Gastroesophageal sphincter (tissue), 4 donors: ENCODE results near the gene TAS1R3. TPM values are rescaled to one million over a fixed set of nuclear protein-coding genes. Genes with fewer than 3 reads are reported as not detected.

Experiments
- ATAC-seq: fragments of 150-250 bp; one replicate; pipeline ENCODE4 v1.9.1; 2016; ENCODE audit warnings: mild to moderate bottlenecking, moderate library complexity
- H3K27ac ChIP-seq, 4 donors: fragments of 200-600 bp; sonication (generic) in 3 of 4; 1 replicate in 3 of 4; 2 replicates in 1 of 4; pipeline ENCODE4 v1.5.1; 2016 to 2019
- H3K27me3 ChIP-seq: fragments of 200-600 bp; sonication (generic); one replicate; pipeline ENCODE4 v1.5.1; 2019
- H3K36me3 ChIP-seq, 2 donors: fragments of 200-600 bp; sonication (generic); one replicate each; pipeline ENCODE4 v1.5.1; 2019; ENCODE audit warnings: control low read depth in 1 of 2
- H3K4me1 ChIP-seq, 3 donors: fragments of 200-600 bp; sonication (generic); 1 replicate in 2 of 3; 2 replicates in 1 of 3; pipeline ENCODE4 v1.5.1; 2016 to 2019; ENCODE audit warnings: control low read depth in 2 of 3
- H3K4me3 ChIP-seq, 2 donors: fragments of 200-600 bp; sonication (generic); one replicate each; pipeline ENCODE4 v1.5.1; 2019; ENCODE audit warnings: mild to moderate bottlenecking in 1 of 2, moderate library complexity in 1 of 2
- H3K9me3 ChIP-seq, 3 donors: fragments of 200-600 bp; sonication (generic); one replicate each; pipeline ENCODE4 v1.5.1; 2017 to 2019; ENCODE audit warnings: control low read depth in 2 of 3
- EP300 ChIP-seq: sonication (generic); formaldehyde crosslinking; IDR thresholded peaks from one replicate; pipeline ENCODE4 v1.6.1; 2017; ENCODE audit warnings: antibody characterized with exemption, mild to moderate bottlenecking
- POLR2A ChIP-seq, 2 donors: fragments of 450-650 bp; IDR thresholded peaks; one replicate each; pipeline ENCODE4 v1.6.1; 2017; ENCODE audit warnings: antibody characterized with exemption in 2 of 2, mild to moderate bottlenecking in 2 of 2, moderate library complexity in 1 of 2
- POLR2AphosphoS5 ChIP-seq: sonication (generic); formaldehyde crosslinking; IDR thresholded peaks from one replicate; pipeline ENCODE4 v1.6.1; 2017; ENCODE audit warnings: antibody characterized with exemption
- WGBS, 2 donors: methylation state at CpG; one replicate each; pipeline ENCODE4 v1.1.5; 2018; ENCODE audit warnings: low coverage in 1 of 2; 5-methylcytosine and 5-hydroxymethylcytosine counted together
- total RNA-seq, 4 donors: library from RNA; depleted of rRNA; stranded (reverse); fragments of >200 nt; gene quantifications; one replicate each; pipeline ENCODE4 v1.1.0, GENCODE V29; 2016
- TF ChIP-seq, protein P1 (sequence below), 4 experiments: fragments of 200-600 bp in 2 of 4; fragments of 450-650 bp in 2 of 4; sonication (generic) in 1 of 4; IDR thresholded peaks; one replicate each; pipeline ENCODE4 v1.5.1; 2017 to 2019; ENCODE audit warnings: antibody characterized with exemption in 4 of 4, mild to moderate bottlenecking in 2 of 4, moderate library complexity in 2 of 4

The TAS1R3 gene
- total RNA-seq, 4 donors from 2014 or later, result 0.12 to 0.54 (median 0.40) TPM; not detected in 1

DNA sequence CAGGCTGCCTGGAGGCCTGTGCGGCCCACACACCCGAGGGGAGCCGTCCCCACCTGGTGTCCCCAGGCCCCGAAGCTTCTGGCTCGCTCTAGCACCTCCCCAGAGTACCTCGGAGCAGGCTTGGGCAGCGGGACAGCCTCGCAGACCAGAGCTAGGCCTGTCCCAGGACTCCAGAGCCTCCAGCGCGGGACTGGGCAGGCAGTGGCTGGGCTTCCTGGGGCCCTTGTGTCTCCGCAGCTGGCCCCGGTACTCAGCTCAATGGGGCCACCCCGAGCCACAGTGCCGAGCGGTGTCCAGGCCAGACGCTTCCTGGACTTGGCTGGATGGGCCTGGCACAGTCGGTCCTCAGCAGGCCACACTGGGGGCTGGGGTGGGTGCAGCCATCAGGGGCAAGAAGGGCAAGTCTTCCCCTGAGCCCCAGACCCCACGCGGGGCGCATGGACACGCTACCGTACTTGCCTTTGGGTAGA, 45.9 kb upstream of the TAS1R3 start:
- ATAC-seq, result no peak
- no peaks in the 10 kb centered on the region for H3K9me3 ChIP-seq
- WGBS, 2 donors, result no CpG with 5 or more reads among the region's 22 CpGs
- no peaks in the 10 kb centered on the region for H3K36me3 ChIP-seq
- H3K4me3 ChIP-seq, result no peak overlapping the region
- no peak overlapping the region for H3K27ac ChIP-seq
- H3K4me1 ChIP-seq, result no peaks in the 10 kb centered on the region
- peaks cover 48% of the 10 kb centered on the region for H3K27me3 ChIP-seq
- no peak for TF ChIP-seq POLR2A (IDR thresholded peaks at IDR 0.05)
- TF ChIP-seq, protein P1, sequence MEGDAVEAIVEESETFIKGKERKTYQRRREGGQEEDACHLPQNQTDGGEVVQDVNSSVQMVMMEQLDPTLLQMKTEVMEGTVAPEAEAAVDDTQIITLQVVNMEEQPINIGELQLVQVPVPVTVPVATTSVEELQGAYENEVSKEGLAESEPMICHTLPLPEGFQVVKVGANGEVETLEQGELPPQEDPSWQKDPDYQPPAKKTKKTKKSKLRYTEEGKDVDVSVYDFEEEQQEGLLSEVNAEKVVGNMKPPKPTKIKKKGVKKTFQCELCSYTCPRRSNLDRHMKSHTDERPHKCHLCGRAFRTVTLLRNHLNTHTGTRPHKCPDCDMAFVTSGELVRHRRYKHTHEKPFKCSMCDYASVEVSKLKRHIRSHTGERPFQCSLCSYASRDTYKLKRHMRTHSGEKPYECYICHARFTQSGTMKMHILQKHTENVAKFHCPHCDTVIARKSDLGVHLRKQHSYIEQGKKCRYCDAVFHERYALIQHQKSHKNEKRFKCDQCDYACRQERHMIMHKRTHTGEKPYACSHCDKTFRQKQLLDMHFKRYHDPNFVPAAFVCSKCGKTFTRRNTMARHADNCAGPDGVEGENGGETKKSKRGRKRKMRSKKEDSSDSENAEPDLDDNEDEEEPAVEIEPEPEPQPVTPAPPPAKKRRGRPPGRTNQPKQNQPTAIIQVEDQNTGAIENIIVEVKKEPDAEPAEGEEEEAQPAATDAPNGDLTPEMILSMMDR (IDR thresholded peaks at IDR 0.05), result no peak
- no peak for TF ChIP-seq EP300
- no peak for TF ChIP-seq POLR2AphosphoS5

DNA sequence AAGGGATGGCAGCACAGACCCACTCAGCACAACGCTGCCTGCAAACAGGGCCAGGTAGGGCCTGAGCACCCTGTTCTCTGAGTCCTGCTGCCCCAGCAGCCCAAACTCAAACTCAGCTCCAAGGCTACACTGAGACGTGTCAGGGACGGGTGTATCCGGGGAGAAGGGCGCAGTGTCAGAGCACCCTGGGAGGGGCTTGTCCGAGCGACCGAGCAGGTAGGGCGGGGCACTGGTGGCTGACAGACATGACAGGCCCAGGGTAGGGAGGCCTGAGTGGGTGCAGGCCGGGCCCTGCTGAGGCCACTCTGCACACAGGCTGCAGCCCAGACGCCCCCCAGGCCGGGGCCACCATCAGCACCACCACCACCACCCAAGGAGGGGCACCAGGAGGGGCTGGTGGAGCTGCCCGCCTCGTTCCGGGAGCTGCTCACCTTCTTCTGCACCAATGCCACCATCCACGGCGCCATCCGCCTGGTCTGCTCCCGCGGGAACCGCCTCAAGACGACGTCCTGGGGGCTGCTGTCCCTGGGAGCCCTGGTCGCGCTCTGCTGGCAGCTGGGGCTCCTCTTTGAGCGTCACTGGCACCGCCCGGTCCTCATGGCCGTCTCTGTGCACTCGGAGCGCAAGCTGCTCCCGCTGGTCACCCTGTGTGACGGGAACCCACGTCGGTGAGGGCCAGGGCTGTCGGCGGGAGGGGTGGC, 45.3 kb upstream of the TAS1R3 start:
- H3K27ac ChIP-seq, result no peak overlapping the region
- H3K27me3 ChIP-seq, result peaks cover 48% of the 10 kb centered on the region
- H3K4me1 ChIP-seq, result peaks cover 0 to under 1% (median 0%) of the 10 kb centered on the region in 3 donors
- H3K4me3 ChIP-seq, result no peak overlapping the region
- TF ChIP-seq POLR2AphosphoS5 (no peak), POLR2A (IDR thresholded peaks at IDR 0.05) (no peak), EP300 (no peak)
- TF ChIP-seq, protein P1 (IDR thresholded peaks at IDR 0.05), result no peak
- WGBS, 2 donors, result no CpG with 5 or more reads among the region's 37 CpGs
- no peak for ATAC-seq
- no peaks in the 10 kb centered on the region for H3K9me3 ChIP-seq
- H3K36me3 ChIP-seq, result no peaks in the 10 kb centered on the region

DNA sequence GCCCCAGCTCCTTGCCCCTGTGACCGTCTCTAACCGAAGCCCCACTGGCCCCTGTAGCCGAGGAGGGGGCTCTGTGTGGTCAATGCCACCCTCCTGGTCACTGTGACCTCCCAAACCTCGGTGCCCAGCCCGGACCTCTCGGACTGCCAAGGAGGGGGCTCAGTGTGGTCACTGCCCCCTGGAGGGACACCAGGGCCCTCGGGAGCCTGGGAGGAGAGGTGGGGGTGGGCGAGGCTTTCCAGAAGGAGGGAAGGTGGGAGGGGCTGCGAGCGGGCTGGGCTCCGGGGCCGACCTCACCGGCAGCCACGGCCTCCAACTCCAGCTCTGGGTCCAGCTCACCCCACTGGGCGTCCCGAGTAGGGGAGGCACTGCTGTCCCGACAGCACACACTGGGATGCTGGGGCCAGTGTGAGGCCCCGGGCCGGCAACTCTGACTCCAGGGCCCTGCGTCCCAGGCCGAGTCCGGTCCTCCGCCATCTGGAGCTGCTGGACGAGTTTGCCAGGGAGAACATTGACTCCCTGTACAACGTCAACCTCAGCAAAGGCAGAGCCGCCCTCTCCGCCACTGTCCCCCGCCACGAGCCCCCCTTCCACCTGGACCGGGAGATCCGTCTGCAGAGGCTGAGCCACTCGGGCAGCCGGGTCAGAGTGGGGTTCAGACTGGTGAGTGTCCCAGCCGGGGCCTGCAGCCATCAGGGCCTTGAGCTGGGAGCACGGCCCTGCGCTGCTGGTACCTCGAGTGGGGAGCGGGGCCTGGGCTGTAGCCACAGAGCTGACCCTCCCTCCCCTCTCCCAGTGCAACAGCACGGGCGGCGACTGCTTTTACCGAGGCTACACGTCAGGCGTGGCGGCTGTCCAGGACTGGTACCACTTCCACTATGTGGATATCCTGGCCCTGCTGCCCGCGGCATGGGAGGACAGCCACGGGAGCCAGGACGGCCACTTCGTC, 44.5 kb upstream of the TAS1R3 start:
- TF ChIP-seq, protein P1 (IDR thresholded peaks at IDR 0.05), result no peak
- no peak for TF ChIP-seq POLR2A (IDR thresholded peaks at IDR 0.05)
- TF ChIP-seq EP300, result no peak
- no peak for TF ChIP-seq POLR2AphosphoS5

DNA sequence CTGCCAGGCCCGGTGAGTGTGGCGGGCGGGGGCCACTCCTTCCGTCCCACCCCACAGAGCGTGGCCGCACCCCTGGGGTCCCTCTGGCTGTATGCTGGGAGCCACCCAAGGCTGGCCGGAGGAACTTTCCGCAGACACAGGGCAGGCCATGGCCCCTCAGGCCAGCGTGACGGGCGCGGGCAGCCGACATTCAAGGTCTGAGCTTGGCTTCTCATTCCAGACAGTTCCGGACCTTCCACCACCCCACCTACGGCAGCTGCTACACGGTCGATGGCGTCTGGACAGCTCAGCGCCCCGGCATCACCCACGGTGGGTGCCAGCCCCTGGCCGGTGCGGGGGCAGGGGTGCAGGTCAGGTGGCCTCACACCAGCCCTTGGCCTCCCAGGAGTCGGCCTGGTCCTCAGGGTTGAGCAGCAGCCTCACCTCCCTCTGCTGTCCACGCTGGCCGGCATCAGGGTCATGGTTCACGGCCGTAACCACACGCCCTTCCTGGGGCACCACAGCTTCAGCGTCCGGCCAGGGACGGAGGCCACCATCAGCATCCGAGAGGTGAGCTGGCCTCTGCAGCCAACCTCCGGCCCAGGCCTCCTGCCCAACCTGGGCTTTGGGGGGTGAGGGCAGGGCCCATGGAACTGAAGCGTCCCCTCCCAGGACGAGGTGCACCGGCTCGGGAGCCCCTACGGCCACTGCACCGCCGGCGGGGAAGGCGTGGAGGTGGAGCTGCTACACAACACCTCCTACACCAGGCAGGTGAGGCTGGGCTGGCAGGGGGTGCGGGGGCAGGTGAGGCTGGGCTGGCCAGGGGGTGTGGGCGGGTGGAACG, 43.6 kb upstream of the TAS1R3 start:
- TF ChIP-seq EP300 (no peak), POLR2AphosphoS5 (no peak), POLR2A (IDR thresholded peaks at IDR 0.05) (no peak)
- TF ChIP-seq, protein P1 (IDR thresholded peaks at IDR 0.05), result no peak
- Histone ChIP-seq H3K27ac (no peak overlapping the region), H3K4me1 (peaks cover 0 to 14% (median 0%) of the 10 kb centered on the region in 3 donors), H3K9me3 (no peaks in the 10 kb centered on the region), H3K4me3 (no peak overlapping the region), H3K27me3 (peaks cover 48% of the 10 kb centered on the region), H3K36me3 (no peaks in the 10 kb centered on the region)
- no CpG with 5 or more reads among the region's 46 CpGs for WGBS, 2 donors
- ATAC-seq, result no peak

More for the DNA sequence above, 44.5 kb upstream of the TAS1R3 start:
- no peak for ATAC-seq
- WGBS, 2 donors, result no CpG with 5 or more reads among the region's 50 CpGs
- Histone ChIP-seq H3K36me3 (no peaks in the 10 kb centered on the region), H3K4me1 (peaks cover 0 to 8% (median 0%) of the 10 kb centered on the region in 3 donors), H3K4me3 (no peak overlapping the region), H3K9me3 (no peaks in the 10 kb centered on the region), H3K27ac (no peak overlapping the region), H3K27me3 (peaks cover 48% of the 10 kb centered on the region)
